Dedifferentiated amniotic fluid mesenchymal stem cell (primary cell): ENCODE measurements around the gene ACTN3.
A peak's percentile ranks its signal among the peaks of the same experiment; 100 is the strongest.
"Not testable (repeated sequence)": the region's sequence is repeated elsewhere in the genome, so short reads cannot be mapped to it uniquely, and the experiment has no call there.

Experiments
- DNase-seq: peaks from one replicate; pipeline ENCODE4 v3.0.0-alpha.2; 2016; ENCODE audit errors: extremely low spot score

The ACTN3 gene

DNA sequence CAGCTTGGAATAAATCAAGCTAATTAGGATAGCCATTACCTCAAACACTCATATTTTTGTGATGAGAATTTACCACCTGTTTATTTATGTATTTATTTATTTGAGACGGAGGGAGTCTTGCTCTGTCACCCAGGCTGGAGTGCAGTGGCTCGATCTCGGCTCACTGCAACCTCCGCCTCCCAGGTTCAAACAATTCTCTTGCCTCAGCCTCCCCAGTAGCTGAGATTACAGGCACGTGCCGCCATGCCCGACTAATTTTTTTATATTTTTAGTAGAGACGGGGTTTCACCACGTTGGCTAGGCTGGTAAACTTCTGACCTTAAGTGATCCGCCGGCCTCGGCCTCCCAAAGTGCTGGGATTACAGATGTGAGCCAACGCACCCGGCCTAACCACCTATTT, 1.8 kb upstream of the ACTN3 start:
- not testable (repeated sequence) for DNase-seq

DNA sequence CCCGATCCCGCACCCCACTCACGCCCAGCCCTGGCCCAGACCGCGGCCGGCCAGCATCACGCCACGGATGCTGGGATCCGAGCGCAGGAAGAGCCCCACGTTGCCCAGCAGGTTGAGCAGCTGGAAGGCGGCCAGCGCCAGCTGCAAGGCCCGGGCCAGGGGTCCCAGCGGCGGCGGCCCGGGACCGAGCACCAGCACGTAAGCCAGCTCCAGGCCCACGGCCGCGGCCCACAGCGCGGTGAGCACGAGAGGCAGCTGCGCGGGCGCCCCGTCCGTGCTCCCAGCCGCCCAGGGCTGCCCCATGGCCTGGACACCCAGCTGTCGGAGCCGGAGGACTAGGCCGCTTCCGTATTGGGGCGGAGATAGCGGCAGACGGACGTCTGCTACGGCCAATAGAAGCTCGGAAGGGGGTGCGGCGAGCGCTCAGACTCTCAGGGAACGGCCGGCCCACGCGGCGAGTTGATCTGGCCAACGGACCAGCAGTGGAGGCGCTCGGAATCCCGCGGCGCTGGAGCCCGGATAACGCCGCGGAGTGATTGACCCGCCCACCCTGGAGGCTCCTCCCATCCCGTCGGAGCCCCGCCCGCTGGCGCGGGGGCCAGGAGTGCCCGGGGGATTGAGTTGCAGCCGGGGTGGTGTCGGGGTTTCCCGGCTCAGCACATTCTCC, 869 bp upstream of the ACTN3 start, which contains the start of gene ZDHHC24:
Gene ZDHHC24, minus strand, starts transcription at position 348 of the 667 bp plus-strand sequence. Its CDS starts 45 bp downstream, at position 303.
- peak; percentile 96 for DNase-seq

DNA sequence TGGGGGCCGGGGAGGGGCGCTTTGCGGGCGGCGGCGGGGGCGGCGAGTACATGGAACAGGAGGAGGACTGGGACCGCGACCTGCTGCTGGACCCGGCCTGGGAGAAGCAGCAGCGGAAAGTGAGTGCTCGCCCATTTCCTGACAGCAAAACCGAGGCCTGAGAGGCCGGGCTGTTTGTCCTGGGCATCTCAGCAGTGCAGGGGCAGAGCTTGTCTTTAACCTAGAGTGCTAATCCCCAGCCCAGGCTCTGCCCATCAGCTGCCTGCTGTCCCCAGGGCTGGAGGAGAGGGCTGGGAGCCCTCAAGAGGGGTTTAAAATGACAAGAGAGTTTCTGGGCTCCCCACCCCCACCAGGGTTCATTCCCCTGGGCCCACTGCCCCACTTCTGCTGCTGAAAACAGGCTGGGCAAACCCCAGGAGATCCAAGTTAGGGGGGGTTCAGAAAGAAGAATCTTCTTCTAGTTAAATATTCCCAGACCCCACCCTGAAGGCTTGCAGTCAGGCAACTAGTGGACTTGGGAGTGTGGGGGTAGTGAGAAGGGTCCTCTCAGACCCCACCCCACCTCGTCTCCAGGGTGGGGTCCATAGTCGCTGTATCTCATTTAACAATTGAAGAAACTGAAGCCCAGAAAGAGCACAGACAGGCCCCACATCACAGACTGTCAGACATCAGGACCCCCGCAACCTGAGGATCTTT, 411 bp downstream of the ACTN3 start:
- no peak for DNase-seq

DNA sequence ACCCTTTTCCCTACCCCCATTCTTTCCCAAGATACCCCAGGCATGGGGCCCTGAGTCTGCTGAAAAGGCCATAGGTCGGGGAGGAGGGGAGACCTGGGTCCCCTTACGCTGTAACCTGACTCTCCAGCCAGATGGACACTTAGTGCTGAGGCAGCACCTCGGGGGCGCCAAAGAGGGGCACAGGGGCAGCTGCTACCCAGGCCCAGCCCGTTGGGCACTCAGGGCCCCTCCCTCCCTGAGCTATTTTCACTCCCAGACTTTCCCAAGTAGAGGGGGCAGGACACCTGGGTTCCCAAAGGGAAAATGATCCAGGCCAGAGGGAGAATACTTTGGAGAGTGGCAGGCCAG, 933 bp downstream of the ACTN3 start:
- no peak for DNase-seq

DNA sequence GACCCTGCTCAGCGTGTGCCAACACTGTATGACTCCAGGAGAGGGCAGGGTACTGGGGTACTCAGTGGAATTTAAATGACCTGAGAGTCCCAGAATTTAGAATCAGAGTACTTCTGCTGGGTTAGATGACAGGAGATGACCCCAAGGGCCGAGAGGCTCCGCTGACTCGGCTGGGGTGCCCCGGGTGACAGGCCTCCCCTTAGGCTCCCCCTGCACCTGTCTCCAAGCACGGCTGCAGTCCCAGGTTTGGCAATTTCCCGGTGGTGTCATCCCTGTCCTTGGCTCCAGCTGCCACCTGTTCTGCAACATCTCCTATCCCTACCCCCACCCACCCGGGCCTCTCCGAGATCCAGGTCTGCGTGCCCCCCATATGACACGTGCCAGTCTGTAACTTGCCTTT, 1.3 kb downstream of the ACTN3 start:
- DNase-seq = no peak

DNA sequence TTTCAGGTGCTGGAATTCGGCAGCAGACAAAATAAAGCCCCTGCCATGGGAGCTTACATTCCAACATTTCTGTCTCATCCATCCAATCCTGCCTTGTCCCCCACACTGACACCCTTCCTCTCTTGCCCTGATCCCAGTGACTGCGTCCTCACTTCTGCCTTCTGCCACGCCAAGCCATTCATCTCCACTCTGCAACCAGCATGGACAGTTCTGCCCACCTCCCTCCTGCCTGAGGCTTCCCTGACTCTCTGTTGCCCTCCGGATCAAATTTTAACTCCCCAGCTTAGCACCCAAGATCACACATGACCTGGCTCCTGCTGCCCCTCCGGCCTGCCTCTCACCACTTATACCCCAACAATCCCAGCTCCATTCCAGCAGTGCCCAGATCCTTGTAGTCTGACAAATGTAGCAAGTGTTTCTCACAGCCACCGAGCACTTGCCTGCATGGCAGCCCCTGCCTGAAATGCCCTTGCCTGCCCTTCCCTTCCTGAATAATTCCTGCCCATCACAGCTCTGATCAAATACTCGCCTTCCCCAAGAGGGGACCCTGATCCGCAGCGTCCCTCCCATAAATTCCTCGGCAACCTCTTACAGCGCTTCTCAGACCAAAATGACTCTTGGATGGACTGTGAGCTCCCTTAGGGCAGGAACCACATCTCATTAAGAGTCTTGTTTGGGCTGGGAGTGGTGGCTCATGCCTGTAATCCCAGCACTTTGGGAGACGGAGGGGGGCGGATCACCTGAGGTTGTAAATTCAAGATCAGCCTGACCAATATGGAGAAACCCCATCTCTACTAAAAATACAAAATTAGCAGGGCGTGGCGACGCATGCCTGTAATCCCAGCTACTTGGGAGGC, 2.3 kb downstream of the ACTN3 start:
- no peak for DNase-seq

DNA sequence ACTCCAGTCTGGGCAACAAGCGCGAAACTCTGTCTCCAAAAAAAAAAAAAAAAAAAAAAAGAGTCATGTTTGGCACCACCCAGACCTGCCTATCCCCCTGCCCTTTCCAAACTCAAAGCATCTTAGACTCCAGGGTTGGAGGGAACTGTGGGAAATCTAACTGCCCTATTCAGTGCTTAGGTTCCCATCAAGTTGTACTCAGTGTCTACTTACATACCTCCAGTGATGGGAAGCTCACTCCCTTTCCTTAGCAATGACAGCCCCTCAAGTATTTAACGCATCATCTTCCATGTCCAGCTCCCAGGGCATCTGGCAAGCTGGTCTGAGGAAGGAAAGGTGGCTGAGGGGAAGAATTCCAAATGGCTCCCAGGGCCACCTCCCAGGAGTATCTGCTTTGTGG, 3.0 kb downstream of the ACTN3 start:
- DNase-seq = no peak

DNA sequence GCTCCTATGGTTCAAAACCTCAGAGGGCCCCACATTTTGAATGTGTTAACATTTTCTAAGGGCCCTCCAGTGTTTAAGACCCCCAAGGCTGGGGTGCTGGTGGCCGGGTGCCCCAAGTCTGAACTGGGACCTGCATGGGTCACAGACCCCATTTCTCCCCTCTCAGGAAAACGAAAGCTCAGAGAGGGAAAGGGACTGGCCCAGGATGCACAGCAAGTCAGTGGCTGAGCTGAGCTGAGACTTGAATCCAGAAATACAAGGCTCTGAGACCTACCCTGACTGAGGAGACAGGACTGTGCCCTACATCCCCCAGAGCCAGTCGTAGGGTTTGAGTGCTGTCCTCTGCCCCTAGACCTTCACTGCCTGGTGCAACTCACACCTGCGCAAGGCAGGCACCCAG, 4.2 kb downstream of the ACTN3 start:
- DNase-seq = no peak

DNA sequence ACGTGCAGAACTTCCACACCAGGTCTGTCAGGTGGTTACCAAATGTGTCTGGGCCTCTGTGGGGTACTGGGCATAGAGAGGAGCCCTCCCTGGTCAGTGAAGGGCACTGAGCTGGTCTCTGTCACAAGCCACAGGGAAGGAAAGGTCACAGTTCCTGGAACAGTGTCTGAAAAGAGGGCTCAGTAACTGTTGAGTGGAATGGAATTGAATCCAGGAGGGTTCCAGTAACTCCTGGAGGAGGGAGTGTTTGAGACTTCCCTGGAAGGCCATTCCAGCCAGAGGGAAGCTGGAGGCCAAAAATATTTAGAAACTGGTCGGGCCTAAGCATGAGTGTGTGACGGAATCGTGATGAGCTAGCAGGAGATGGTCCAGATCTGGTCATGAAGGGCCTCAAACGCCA, 7.9 kb downstream of the ACTN3 start:
- DNase-seq = no peak

DNA sequence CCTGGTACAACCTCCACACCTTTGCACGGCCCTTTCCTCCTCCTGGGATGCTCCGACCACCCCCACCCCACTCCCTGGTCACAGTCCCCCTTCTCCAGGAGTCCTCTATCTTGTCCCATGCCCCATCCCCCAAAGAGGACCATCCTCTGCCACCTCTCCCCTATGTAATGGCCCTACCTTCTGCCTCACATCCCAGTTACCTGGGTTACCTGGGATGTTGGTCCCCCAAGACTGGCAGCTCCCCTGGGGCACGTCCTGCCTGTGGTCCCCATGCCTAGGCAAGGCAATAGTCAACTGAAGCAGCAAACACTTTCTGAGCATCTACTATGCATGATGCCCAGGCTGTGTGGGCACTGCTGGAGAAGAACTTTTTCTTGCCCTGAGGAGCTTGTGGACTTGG, 8.7 kb downstream of the ACTN3 start:
- no peak for DNase-seq

DNA sequence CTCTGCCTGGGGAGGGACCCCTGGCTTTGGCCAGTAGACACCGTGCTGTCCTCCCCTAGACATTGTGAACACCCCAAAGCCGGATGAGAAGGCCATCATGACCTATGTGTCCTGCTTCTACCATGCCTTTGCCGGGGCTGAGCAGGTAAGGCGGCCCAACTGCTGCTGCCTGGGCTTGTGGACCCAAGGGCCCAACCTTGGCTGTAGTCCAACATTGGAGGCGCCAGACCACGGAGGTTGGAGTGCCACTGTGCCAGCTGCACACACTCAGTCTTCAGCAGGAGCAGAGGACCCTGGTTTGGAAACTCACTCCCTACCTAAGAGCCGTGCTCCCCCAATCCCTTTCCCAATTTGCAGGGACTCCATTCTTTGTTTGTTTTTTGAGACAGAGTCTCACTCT, 9.4 kb downstream of the ACTN3 start:
- DNase-seq = no peak

DNA sequence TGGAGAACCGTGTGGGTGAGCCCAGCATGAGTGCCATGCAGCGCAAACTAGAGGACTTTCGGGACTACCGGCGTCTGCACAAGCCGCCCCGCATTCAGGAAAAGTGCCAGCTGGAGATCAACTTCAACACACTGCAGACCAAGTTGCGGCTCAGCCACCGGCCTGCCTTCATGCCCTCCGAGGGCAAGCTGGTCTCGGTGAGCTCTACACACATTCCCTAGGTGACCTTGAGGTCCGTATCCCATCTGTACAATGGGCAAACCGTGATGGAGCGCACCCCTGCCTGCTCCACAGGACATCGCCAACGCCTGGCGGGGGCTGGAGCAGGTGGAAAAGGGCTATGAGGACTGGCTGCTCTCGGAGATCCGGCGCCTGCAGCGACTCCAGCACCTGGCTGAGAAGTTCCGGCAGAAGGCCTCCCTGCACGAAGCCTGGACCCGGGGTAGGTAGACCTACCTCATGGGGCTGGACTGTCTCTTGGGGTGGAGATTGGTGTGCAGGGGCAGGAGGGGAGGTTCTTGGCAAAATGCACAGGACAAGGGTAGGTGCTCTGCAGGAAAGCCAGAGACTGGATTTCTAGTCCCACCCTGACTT, 11.1 kb downstream of the ACTN3 start:
- no peak for DNase-seq

DNA sequence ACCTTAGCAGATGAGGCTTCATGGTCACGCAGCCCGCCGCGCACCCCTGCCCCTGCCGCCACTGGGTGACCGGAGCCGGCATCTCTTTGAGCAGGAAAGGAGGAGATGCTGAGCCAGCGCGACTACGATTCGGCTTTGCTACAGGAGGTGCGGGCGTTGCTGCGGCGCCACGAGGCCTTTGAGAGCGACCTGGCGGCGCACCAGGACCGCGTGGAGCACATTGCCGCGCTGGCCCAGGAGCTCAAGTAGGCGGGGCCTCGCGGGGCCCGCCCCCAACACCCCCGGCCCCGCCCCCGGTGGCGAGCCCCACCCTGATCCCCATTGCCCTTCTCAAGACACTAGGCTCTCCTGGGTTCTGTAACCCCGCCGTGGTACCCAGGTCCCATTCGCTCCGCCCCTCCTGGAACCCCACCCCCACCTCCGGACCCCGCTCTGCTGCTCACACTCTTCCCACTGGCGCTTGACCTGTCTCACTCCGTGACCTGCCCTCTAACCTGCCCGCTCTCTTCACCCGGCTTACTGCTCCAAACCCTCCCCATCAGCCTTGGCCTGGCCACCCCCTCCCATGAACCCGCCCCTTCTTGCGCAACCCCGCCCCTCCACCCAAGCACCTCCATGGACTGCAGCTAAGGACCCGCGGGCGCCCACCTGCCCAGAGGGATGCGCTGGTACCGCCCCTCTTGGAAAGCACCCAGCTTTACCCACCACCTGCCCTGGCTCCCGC, 12.6 kb downstream of the ACTN3 start:
- no peak for DNase-seq

DNA sequence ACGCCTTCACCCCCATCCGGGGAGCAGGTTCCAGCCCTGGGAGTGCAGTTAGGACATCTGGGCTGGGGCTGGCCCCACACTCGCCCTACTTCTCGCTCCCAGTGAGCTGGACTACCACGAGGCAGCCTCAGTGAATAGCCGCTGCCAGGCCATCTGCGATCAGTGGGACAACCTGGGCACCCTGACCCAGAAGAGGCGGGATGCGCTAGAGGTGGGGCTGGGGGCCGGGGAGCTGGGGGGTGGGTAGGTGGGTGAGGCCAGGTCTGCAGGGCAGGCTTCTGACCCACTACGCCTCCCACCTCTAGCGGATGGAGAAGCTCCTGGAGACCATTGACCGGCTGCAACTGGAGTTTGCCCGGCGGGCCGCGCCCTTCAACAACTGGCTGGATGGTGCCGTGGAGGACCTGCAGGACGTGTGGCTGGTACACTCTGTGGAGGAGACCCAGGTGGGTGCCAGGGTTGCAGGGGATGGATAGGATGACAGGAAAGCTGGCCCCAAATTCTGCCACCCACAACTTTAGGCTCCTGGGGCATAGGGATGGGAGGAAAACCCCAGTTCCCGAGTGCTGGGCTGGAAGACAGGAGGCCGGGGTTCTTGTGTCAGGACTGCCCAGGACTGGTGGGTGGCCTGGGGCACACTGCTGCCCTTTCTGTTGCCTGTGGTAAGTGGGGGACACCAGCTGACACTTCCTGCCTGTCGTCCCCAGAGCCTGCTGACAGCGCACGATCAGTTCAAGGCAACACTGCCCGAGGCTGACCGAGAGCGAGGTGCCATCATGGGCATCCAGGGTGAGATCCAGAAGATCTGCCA, 13.4 kb downstream of the ACTN3 start:
- no peak for DNase-seq

DNA sequence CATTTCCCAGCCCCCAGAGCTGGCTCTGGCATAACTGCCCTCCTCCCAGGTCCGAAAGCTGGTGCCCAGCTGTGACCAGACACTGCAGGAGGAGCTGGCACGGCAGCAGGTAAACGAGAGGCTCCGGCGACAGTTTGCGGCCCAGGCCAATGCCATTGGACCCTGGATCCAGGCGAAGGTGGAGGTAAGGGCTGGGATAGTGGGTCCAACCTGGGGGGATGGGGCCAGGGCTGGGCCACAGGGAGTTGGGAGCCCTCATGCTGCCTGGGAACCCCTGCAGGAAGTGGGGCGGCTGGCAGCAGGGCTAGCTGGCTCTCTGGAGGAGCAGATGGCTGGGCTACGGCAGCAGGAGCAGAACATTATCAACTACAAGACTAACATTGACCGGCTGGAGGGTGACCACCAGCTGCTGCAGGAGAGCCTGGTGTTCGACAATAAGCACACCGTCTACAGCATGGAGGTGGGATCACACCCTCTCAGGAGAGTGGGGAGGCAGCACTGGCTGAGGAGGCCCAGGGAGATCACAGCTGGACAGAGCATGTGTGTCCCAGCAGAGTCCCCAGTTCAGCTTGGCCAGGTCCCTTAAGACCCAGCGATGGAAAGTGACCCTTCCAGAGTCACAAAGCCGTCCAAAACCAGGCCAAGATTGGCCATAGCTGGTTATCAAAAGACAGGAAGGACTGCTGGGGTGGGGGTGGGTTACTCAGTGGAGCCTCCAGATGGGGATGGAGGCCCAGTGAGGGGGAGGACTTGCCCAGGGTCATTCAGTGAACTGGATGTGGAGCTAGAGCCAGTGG, 14.7 kb downstream of the ACTN3 start:
- no peak for DNase-seq

DNA sequence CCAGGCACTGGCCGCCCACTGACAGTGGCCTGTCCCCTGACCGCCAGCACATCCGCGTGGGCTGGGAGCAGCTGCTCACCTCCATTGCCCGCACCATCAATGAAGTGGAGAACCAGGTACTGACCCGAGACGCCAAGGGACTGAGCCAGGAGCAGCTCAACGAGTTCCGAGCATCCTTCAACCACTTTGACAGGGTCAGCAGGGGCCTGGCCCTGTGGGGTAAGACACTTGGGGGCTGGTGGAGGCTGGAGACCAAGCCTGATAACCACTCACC, 15.2 kb downstream of the ACTN3 start:
- DNase-seq = no peak

DNA sequence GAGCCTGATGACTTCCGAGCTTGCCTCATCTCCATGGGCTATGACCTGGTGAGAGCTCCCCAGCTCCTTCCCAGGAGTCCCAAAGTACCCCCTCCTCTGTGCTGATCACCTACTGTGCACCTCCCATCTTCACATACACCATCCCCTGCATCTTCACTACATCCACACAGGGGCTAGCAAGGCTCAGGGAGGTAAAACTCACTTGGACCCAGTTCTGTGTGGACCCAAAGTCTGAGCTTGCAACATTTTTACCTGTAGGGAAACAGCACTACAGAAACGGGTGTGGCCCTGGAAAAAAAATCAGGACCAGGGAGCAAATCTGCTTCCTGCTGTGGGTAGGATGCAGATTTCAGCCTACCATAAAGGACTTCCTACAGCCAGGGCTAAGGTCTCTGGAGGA, 15.6 kb downstream of the ACTN3 start:
- no peak for DNase-seq

DNA sequence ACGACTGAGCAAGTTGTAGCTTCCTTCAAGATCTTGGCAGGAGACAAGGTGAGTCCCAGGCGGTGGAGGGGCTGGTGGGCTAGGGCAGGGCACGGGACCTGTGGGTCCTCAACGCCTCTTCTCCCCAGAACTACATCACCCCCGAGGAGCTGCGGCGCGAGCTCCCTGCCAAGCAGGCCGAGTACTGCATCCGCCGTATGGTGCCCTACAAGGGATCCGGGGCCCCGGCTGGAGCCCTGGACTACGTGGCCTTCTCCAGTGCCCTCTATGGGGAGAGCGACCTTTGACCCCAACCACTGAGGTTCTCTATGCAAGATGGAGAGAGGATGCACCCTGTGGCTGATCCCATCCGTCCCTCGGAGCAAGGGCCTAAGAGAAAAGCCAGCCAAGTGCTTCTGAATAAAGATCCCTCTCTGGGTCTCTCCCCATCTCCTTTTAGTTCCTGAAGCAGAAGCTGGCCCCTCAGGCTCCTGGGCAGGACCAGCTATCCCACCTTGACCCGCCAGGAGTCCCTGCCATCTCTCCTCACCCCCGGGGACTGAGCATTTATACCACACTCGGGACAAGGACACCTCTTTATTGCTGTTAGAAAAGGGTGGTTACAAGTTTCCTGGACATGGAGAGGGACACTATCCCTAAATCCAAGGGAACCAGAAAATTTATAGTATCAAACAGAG, 16.3 kb downstream of the ACTN3 start:
- no peak for DNase-seq

DNA sequence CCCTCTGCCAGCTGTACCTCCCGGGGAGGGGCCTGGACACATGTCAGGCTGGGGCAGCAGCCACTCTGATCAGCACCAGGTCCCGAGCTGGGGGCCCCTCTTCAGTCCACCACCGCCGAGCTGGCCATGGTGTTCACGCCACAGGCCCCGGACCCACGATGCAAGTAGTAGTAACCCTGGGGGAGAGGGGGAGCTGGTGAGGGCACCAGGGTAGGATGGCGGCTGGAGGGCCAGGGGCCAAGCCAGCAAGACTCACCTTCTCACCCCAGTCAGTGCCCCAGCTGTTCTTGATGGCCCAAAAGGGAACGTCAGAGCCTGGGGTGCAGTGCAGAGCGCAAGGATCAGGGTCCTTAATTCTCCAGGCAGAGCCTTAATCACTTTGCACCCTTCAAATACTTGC, 17.1 kb downstream of the ACTN3 start:
- no peak for DNase-seq

DNA sequence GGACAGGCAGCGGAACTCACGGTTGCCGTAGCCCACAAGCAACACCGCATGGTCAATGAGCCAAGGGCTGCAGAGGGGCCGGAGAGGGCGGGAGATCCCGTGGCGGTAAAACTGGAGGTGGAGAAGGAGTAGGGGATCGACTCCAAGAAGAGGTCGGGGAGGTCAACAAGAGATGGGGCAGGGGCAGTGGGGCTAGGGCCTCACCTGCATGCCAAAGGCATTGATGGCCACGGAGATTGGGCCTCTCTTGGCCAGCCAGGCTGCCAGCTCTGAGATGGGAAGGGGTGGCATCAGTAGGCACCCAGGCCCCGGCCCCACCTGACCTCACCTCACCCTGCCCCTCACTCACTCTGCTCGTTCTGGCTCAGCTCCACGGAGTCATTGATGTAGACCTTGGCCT, 17.8 kb downstream of the ACTN3 start:
- no peak for DNase-seq
